ENCODE data around the gene GMDS.

DNA sequence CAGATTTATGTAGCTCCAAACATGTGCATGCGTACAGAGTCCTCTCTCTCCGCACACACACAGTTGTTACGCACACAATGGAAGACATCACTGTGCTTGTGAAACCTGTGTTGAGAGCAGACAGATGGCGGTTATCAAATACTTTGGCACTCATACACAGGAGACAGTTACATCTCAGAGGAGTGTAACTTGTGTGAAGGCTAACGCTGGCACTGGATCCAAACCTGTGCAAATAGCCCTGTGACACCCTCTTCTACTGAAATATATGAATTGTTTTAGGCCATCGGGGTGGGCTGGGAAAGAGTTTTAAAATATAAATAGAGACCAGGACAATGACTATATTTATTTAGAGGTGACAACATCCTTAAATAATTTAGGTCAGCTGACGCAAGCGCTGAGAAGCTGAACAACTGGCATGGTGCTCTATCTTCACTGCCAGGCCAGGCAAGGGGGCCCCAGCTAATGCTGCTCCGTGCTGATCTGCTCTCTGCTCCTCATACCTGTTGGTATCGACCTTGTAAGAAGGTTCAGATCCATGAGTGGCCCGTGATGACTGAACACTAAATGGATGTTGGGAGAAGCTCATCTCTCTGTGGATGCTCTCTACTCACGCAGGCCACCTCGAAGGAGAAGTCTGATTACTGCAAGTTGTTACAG is 566.2 kb downstream of the GMDS start:
- TF ChIP-seq, protein P1, sequence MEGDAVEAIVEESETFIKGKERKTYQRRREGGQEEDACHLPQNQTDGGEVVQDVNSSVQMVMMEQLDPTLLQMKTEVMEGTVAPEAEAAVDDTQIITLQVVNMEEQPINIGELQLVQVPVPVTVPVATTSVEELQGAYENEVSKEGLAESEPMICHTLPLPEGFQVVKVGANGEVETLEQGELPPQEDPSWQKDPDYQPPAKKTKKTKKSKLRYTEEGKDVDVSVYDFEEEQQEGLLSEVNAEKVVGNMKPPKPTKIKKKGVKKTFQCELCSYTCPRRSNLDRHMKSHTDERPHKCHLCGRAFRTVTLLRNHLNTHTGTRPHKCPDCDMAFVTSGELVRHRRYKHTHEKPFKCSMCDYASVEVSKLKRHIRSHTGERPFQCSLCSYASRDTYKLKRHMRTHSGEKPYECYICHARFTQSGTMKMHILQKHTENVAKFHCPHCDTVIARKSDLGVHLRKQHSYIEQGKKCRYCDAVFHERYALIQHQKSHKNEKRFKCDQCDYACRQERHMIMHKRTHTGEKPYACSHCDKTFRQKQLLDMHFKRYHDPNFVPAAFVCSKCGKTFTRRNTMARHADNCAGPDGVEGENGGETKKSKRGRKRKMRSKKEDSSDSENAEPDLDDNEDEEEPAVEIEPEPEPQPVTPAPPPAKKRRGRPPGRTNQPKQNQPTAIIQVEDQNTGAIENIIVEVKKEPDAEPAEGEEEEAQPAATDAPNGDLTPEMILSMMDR (IDR thresholded peaks at IDR 0.05): no peak
- TF ChIP-seq POLR2AphosphoS5 (IDR thresholded peaks at IDR 0.05; ENCODE audit: insufficient read depth in 1 of 2, low read depth in 1 of 2) (no peak), POLR2A (IDR thresholded peaks at IDR 0.05) (no peak)

All from vagina (tissue), 2 donors.